GM23338 (cell line): ENCODE measurements around the gene VSIR.

Source experiments
- POLR2AphosphoS5 ChIP-seq: IDR thresholded peaks from 2 replicates; pipeline ENCODE4 v1.6.1; 2016; ENCODE audit warnings: antibody characterized with exemption, low read depth
- TF ChIP-seq, protein P1 (sequence below), 2 experiments: fragments of 200-600 bp in 1 of 2; sonication (generic) in 1 of 2; conservative IDR thresholded peaks; 2 replicates each; pipeline versions ENCODE4 v1.5.1 to v1.6.1; 2016 to 2017; ENCODE audit warnings: antibody characterized with exemption in 2 of 2, low read depth in 2 of 2, mild to moderate bottlenecking in 2 of 2, moderate library complexity in 1 of 2

- TF ChIP-seq, protein P1, sequence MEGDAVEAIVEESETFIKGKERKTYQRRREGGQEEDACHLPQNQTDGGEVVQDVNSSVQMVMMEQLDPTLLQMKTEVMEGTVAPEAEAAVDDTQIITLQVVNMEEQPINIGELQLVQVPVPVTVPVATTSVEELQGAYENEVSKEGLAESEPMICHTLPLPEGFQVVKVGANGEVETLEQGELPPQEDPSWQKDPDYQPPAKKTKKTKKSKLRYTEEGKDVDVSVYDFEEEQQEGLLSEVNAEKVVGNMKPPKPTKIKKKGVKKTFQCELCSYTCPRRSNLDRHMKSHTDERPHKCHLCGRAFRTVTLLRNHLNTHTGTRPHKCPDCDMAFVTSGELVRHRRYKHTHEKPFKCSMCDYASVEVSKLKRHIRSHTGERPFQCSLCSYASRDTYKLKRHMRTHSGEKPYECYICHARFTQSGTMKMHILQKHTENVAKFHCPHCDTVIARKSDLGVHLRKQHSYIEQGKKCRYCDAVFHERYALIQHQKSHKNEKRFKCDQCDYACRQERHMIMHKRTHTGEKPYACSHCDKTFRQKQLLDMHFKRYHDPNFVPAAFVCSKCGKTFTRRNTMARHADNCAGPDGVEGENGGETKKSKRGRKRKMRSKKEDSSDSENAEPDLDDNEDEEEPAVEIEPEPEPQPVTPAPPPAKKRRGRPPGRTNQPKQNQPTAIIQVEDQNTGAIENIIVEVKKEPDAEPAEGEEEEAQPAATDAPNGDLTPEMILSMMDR (conservative IDR thresholded peaks at IDR 0.05; ENCODE audit: low read depth in 2 of 2): peak; percentile 54 to 58
- TF ChIP-seq POLR2AphosphoS5: no peak
These were observed 47.2 kb downstream of the VSIR start for GRCh38 chr10:71725998-71726579.
